Right cardiac atrium (tissue), 5 donors: Measurements from ENCODE around the gene PEX1. TPM values are rescaled to one million over a fixed set of nuclear protein-coding genes. Genes with fewer than 3 reads are reported as not detected.
"Not testable (repeated sequence)": the region's sequence is repeated elsewhere in the genome, so short reads cannot be mapped to it uniquely, and the experiment has no call there.

ENCODE experiments used
- ATAC-seq, 2 donors: fragments of 200-7000 bp; cut with Tn5 transposase; one replicate each; pipeline versions ENCODE4 v1.8.0 to v1.9.1; 2020; ENCODE audit warnings: moderate library complexity in 2 of 2, mild to moderate bottlenecking in 1 of 2
- DNase-seq, 3 donors: peaks; one replicate each; pipeline ENCODE4 v3.0.0-alpha.2; 2020
- H3K27ac ChIP-seq: one replicate; pipeline ENCODE4 v1.5.1; 2013; ENCODE audit warnings: mild to moderate bottlenecking, low read length, control low read depth, moderate library complexity
- H3K27me3 ChIP-seq: one replicate; pipeline ENCODE4 v1.6.1; 2013; ENCODE audit not compliant: control insufficient read depth, insufficient read depth
- H3K4me1 ChIP-seq: one replicate; pipeline ENCODE4 v1.6.1; 2013; ENCODE audit warnings: low read length; ENCODE audit not compliant: control insufficient read depth, insufficient read depth
- H3K4me3 ChIP-seq: one replicate; pipeline ENCODE4 v1.5.1; 2013; ENCODE audit warnings: low read length, control low read depth
- H3K9me3 ChIP-seq: one replicate; pipeline ENCODE4 v1.6.1; 2013; ENCODE audit warnings: low read length; ENCODE audit not compliant: control insufficient read depth
- WGBS: extraction: QIAGEN DNeasy Blood & Tissue Kit; methylation state at CpG from one replicate; pipeline ENCODE4 v1.1.7; 2013; 5-methylcytosine and 5-hydroxymethylcytosine counted together
- intact Hi-C, 4 donors: fragments of 100-400 bp; cut with DNase I; formaldehyde crosslinking; loops; one replicate each; pipeline versions ENCODE4 v1.11.0 to v1.14.0; 2022 to 2023
- polyA plus RNA-seq: library from polyadenylated mRNA; stranded (reverse); fragments of 200-250 nt; gene quantifications from one replicate; pipeline ENCODE4 v1.2.3, GENCODE V29; 2013
- total RNA-seq, 4 donors: library from RNA; stranded (reverse); fragmentation: NEBNext Ultra II Directional; extraction: Animal tissue kit (Norgen Biotek cat#: 25700); gene quantifications; one replicate each; pipeline ENCODE4 v1.2.1, GENCODE V29; 2021
- donor health status: healthy with polysubstance abuse.
- donor health status: DM: no; HTN: yes; CAD: no.
- donor health status: DM: no; HTN: no; CAD: no.
- donor health status: DM: no; HTN: yes; CAD: no; lungs with severe emphysema.
- donor health status: DM: yes; HTN: yes; CAD: no.

The PEX1 gene
- total and polyA plus RNA-seq, 5 donors = 9.3 to 17.6 (median 14.0) TPM

- intact Hi-C loops = no loop called here
- 95% methylated on average over 4 of the region's 4 CpGs for WGBS
- no peaks in the 10 kb centered on the region for H3K4me1 ChIP-seq
Observed at GRCh38 chr7:92478711-92479110, 49.6 kb downstream of the PEX1 start.

DNA sequence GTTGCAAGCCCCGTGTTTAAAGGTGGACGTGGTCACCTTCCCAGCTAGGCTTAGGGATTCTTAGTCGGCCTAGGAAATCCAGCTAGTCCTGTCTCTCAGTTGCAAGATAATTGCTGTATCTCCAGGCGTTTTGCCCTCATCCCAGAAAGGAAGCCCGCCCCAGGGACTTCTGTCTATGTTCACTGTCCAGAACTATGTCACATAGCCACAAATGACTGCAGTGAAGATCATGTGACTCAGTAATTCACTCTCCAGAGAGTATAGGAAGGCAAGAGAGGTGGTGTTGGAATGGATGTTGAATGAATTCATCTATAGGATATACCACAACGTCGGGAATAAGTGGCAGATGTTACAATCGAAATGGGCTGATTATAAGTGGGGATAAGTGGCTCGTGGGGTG lies 50.2 kb downstream of the PEX1 start:
- intact Hi-C loops = no loop called here
- no peak for DNase-seq
- Histone ChIP-seq H3K4me3 (no peak overlapping the region), H3K9me3 (no peaks in the 10 kb centered on the region), H3K4me1 (no peaks in the 10 kb centered on the region), H3K27me3 (no peaks in the 10 kb centered on the region), H3K27ac (no peak overlapping the region)
- ATAC-seq = no peak
- 88% methylated on average over 9 of the region's 9 CpGs for WGBS

More at GRCh38 chr7:92478711-92479110, 49.6 kb downstream of the PEX1 start:
- Histone ChIP-seq H3K4me3 (no peak overlapping the region), H3K27ac (no peak overlapping the region), H3K27me3 (no peaks in the 10 kb centered on the region), H3K9me3 (no peaks in the 10 kb centered on the region)
- DNase-seq = no peak
- ATAC-seq = no peak

GRCh38 chr7:92477681-92478080 lies 50.6 kb downstream of the PEX1 start, which contains the start of gene ERVW-1:
Gene ERVW-1, minus strand, starts transcription at chr7:92477946. Its CDS starts 7,565 bp downstream, at chr7:92470381.
- WGBS = 94% methylated on average over 11 of the region's 11 CpGs
- ATAC-seq, H3K4me3 ChIP-seq, intact Hi-C loops, H3K9me3 ChIP-seq, H3K4me1 ChIP-seq, H3K27me3 ChIP-seq, H3K27ac ChIP-seq, DNase-seq: not testable (repeated sequence)

DNA sequence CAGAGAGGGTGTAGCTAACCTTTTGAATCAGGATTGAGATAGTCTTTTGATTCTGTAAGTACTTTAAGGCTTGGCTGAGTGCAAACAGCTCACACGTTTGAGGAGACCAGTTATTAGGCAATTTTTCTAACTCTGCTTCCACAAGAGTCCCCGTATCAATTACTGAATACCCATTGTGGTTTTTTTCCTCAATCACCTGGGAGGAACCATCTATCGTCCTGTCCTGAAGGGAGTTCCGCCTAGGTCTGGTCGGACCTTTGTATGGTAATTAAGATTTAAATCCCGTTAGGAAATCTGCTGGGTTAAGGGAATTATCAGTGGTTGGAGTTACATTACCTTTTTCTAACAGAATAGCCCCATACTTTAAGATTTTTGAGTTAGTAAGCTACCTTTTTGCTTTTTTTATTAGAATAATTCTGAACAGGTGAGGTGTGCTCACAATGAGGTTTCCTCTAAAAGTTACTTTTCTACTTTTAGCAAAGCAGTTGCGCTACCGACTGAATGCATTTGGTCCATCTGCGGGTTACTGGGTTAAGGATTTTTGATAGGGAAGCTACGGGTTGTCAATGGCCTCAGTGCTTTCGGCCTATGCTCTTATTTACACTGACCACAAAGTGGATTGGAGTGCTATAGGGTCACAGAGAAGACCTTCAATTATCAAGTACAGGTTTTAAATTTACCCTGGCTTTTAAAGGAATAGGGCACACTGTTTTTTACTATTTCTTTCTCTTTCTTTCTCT lies 52.3 kb downstream of the PEX1 start:
- H3K4me1 ChIP-seq, DNase-seq, ATAC-seq, H3K4me3 ChIP-seq, H3K27ac ChIP-seq, intact Hi-C loops, H3K9me3 ChIP-seq, H3K27me3 ChIP-seq: not testable (repeated sequence)
- 91% methylated on average over 11 of the region's 11 CpGs for WGBS

GRCh38 chr7:92475261-92475770 lies 53.0 kb downstream of the PEX1 start:
- H3K4me1 ChIP-seq, H3K4me3 ChIP-seq, H3K27ac ChIP-seq, H3K9me3 ChIP-seq, DNase-seq, intact Hi-C loops, H3K27me3 ChIP-seq, ATAC-seq: not testable (repeated sequence)
- 88% methylated on average over 12 of the region's 12 CpGs for WGBS

DNA sequence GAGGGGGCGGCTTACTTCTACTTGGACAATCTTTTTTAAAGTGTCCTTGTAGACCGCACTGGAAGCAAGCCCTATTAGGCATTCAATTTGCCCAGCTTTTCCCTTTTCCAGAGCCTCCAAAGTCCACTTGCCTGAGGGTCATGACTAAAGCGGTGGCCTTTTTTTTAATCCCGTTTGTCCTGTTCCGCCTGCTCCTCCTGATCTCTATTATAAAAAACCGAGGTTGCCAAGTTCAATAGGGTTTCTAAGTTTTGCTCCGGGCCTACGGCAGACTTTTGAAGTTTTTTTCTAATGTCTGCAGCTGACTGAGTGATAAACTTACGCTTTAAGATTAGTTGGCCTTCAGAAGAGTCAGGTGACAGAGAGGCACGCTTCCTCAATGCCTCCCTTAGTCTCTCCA lies 54.3 kb downstream of the PEX1 start:
- DNase-seq, H3K9me3 ChIP-seq, H3K4me1 ChIP-seq, H3K27ac ChIP-seq, intact Hi-C loops, H3K27me3 ChIP-seq, H3K4me3 ChIP-seq, ATAC-seq: not testable (repeated sequence)
- WGBS = 89% methylated on average over 10 of the region's 10 CpGs

- H3K4me1 ChIP-seq, H3K9me3 ChIP-seq, DNase-seq, H3K27ac ChIP-seq, ATAC-seq, H3K4me3 ChIP-seq, intact Hi-C loops, H3K27me3 ChIP-seq: not testable (repeated sequence)
- 96% methylated on average over 9 of the region's 9 CpGs for WGBS
Observed at GRCh38 chr7:92468589-92468988, 59.7 kb downstream of the PEX1 start.

- 85% methylated on average over 2 of the region's 2 CpGs for WGBS
- no peak for ATAC-seq
- intact Hi-C loops = no loop called here
Observed at GRCh38 chr7:92466682-92467081, 61.6 kb downstream of the PEX1 start.

DNA sequence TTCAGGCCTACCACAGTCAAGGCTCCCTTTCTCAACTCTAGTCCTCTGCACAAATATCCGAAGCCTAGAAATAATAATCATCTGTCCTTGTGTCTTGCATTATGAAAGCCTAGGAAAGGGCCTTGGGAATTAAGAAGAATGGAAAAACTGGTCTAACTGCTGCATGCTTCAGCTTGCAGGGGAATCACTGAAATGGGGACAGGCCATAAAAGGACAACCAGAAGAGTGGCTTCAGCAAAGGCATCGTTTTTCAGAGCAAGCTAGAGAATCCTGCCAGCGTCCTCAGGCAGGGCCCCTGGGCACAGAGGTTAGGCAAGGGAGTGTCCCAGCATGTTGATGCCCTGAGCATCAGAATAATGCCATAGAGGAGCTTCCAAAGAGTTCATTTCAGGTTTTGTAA lies 63.8 kb downstream of the PEX1 start:
- ATAC-seq (no peak), DNase-seq (no peak)
- Histone ChIP-seq H3K4me1 (no peaks in the 10 kb centered on the region), H3K4me3 (no peak overlapping the region), H3K27me3 (no peaks in the 10 kb centered on the region), H3K27ac (no peak overlapping the region), H3K9me3 (no peaks in the 10 kb centered on the region)
- WGBS = 81% methylated on average over 3 of the region's 3 CpGs
- intact Hi-C loops = no loop called here

More at GRCh38 chr7:92466682-92467081, 61.6 kb downstream of the PEX1 start:
- H3K27me3 ChIP-seq = no peaks in the 10 kb centered on the region
- no peaks in the 10 kb centered on the region for H3K9me3 ChIP-seq
- H3K4me1 ChIP-seq = no peaks in the 10 kb centered on the region
- DNase-seq = no peak
- H3K27ac ChIP-seq = no peak overlapping the region
- no peak overlapping the region for H3K4me3 ChIP-seq

- ATAC-seq (no peak), DNase-seq (no peak)
- intact Hi-C loops = no loop called here
- H3K4me1 ChIP-seq = no peaks in the 10 kb centered on the region
- 92% methylated on average over 3 of the region's 3 CpGs for WGBS
- no peak overlapping the region for H3K27ac ChIP-seq
- no peak overlapping the region for H3K4me3 ChIP-seq
- no peaks in the 10 kb centered on the region for H3K9me3 ChIP-seq
- H3K27me3 ChIP-seq = no peaks in the 10 kb centered on the region
Observed at GRCh38 chr7:92462560-92462959, 65.8 kb downstream of the PEX1 start.

DNA sequence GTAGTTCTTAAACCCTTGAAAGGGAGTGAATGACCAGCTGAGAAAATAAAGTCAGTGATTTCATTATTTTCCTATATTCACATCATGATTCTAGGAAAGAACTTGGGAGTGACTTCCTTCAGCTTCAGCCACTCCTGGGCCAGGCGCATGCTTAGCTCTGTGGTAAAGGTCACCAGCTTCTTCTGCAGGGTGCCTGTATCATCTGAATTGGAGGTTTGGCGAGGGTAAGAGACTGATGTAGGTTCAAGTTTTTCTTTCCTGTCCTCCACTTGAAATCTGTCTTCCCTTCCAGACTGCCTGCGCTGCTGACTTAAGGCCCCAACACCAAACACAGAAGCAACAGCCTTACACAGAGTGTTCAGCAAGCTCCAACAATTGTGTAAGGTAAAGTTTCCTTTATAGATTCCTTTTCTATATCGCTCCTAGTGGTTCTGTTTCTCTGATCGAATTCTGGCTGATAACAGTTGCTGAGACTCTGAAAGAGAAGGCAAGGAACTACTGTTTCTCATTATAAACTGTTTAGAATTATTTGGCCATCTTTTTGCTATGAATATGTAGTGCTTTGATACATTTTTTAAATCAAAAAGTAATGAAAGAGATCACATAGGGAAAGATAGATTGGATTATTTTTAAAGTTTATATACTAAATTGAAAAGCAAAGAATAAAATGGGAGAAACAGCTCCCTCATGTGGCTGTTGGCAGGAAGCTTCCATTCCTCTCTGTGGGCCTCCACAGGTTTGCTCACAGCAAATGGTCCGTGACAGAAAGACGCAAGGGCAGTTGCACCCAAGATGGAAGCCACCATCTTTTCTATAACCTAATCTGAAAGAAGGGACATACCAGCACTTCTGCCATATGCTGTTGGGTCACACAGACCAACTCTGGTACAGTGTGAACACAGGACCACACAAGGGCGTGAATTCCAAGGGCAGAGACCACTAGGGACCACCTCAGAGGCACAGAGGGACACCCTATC lies 67.0 kb downstream of the PEX1 start:
- no peak overlapping the region for H3K4me3 ChIP-seq
- no peaks in the 10 kb centered on the region for H3K9me3 ChIP-seq
- no peak overlapping the region for H3K27ac ChIP-seq
- H3K4me1 ChIP-seq = no peaks in the 10 kb centered on the region
- peak in 1 of 2 donors; percentile 77 for ATAC-seq
- intact Hi-C loops = no loop called here
- WGBS = 64% methylated on average over 8 of the region's 8 CpGs
- DNase-seq = no peak
- H3K27me3 ChIP-seq = no peaks in the 10 kb centered on the region
